Esophagus squamous epithelium (tissue), 5 donors: ENCODE measurements around the gene DMBX1. TPM values are rescaled to one million over a fixed set of nuclear protein-coding genes. Genes with fewer than 3 reads are reported as not detected.
A peak's percentile ranks its signal among the peaks of the same experiment; 100 is the strongest.

ENCODE experiments used
- DNase-seq: peaks from one replicate; lab custom pipeline; 2025; lab: John Stamatoyannopoulos, UW
- H3K27ac ChIP-seq, 4 donors: fragments of 200-600 bp; sonication (generic); one replicate each; pipeline ENCODE4 v1.5.1; 2016 to 2019; ENCODE audit warnings: mild to moderate bottlenecking in 1 of 4
- H3K27me3 ChIP-seq, 4 donors: fragments of 200-600 bp; sonication (generic); 1 replicate in 3 of 4; 2 replicates in 1 of 4; pipeline versions ENCODE4 v1.5.1 to v1.6.0; 2017 to 2021; ENCODE audit warnings: antibody characterized with exemption in 1 of 4
- H3K36me3 ChIP-seq, 3 donors: fragments of 200-600 bp; sonication (generic); one replicate each; pipeline ENCODE4 v1.5.1; 2016 to 2019
- H3K4me1 ChIP-seq, 3 donors: fragments of 200-600 bp; sonication (generic); one replicate each; pipeline ENCODE4 v1.5.1; 2017 to 2019
- H3K4me3 ChIP-seq, 4 donors: fragments of 200-600 bp; sonication (generic); 1 replicate in 3 of 4; 2 replicates in 1 of 4; pipeline ENCODE4 v1.5.1; 2016 to 2019; ENCODE audit warnings: mild to moderate bottlenecking in 2 of 4, moderate library complexity in 1 of 4
- H3K9me3 ChIP-seq, 3 donors: fragments of 200-600 bp; sonication (generic); one replicate each; pipeline ENCODE4 v1.5.1; 2016 to 2019
- CTCF ChIP-seq, 6 experiments: fragments of 450-650 bp in 4 of 6; fragments of 200-600 bp in 2 of 6; sonication (generic) in 2 of 6; IDR thresholded peaks; one replicate each; pipeline ENCODE4 v1.5.1; 2016 to 2019; ENCODE audit warnings: antibody characterized with exemption in 6 of 6, mild to moderate bottlenecking in 4 of 6, moderate library complexity in 4 of 6
- POLR2A ChIP-seq, 4 donors: fragments of 450-650 bp; IDR thresholded peaks; one replicate each; pipeline ENCODE4 v1.6.1; 2017; ENCODE audit warnings: antibody characterized with exemption in 4 of 4, mild to moderate bottlenecking in 4 of 4, moderate library complexity in 3 of 4
- WGBS, 2 donors: methylation state at CpG; one replicate each; pipeline ENCODE4 v1.1.5; 2018; 5-methylcytosine and 5-hydroxymethylcytosine counted together
- intact Hi-C: fragments of 100-400 bp; cut with DNase I; formaldehyde crosslinking; loops from one replicate; pipeline ENCODE4 v1.15.0; 2022
- total RNA-seq, 4 donors: library from RNA; depleted of rRNA; stranded (reverse); fragments of >200 nt; gene quantifications; one replicate each; pipeline ENCODE4 v1.1.0, GENCODE V29; 2016
- donor health status: DM: yes; HTN: yes; CAD: no.

DMBX1 gene
- total RNA-seq, 4 donors from 2014 or later = not detected

GRCh38 chr1:46533179-46533864, 43.7 kb downstream of the DMBX1 start:
- Histone ChIP-seq H3K9me3 (no peaks in the 10 kb centered on the region), H3K4me1 (peaks cover 3 to 34% (median 8%) of the 10 kb centered on the region in 3 donors), H3K4me3 (peak overlapping the region; percentile 22 to 67 (median 42)), H3K36me3 (no peaks in the 10 kb centered on the region), H3K27me3 (peaks cover 0 to 84% (median 0%) of the 10 kb centered on the region in 4 donors), H3K27ac (peak overlapping the region; percentile 52 to 82 (median 70))
- WGBS, 2 donors = 34 to 58% methylated on average over 4 to 7 of the region's 71 CpGs
- TF ChIP-seq CTCF (IDR thresholded peaks at IDR 0.05) (no peak), POLR2A (IDR thresholded peaks at IDR 0.05) (no peak)
- intact Hi-C loops = loop anchor here (10.0 kb wide), 1 partner anchor 191 kb away; no protein-coding TSS in a partner anchor
- no peak for DNase-seq

GRCh38 chr1:46535063-46535462, 45.4 kb downstream of the DMBX1 start:
- Histone ChIP-seq H3K27ac (no peak overlapping the region), H3K9me3 (no peaks in the 10 kb centered on the region), H3K27me3 (peaks cover 0 to 78% (median 0%) of the 10 kb centered on the region in 4 donors), H3K4me1 (peaks cover 3 to 25% (median 8%) of the 10 kb centered on the region in 3 donors), H3K36me3 (no peaks in the 10 kb centered on the region), H3K4me3 (no peak overlapping the region)
- no peak for TF ChIP-seq POLR2A (IDR thresholded peaks at IDR 0.05)
- TF ChIP-seq CTCF (IDR thresholded peaks at IDR 0.05) = peak in 3 of 6 experiments; percentile 10 to 42 (median 16)
- DNase-seq = no peak
- intact Hi-C loops = loop anchor here (10.0 kb wide), 1 partner anchor 190 kb away; no protein-coding TSS in a partner anchor
- 53% methylated on average over 2 of the region's 2 CpGs; no CpG with 5 or more reads in 1 of the 2 donors for WGBS, 2 donors

GRCh38 chr1:46536527-46536926, 46.9 kb downstream of the DMBX1 start:
- H3K4me3 ChIP-seq = no peak overlapping the region
- H3K4me1 ChIP-seq = peaks cover 3 to 14% (median 8%) of the 10 kb centered on the region in 3 donors
- intact Hi-C loops = loop anchor here (10.0 kb wide), 1 partner anchor 188 kb away; no protein-coding TSS in a partner anchor
- peaks cover 0 to 76% (median 0%) of the 10 kb centered on the region in 4 donors for H3K27me3 ChIP-seq
- H3K36me3 ChIP-seq = no peaks in the 10 kb centered on the region
- H3K9me3 ChIP-seq = no peaks in the 10 kb centered on the region
- 86 to 94% methylated on average over 1 of the region's 1 CpG for WGBS, 2 donors
- no peak overlapping the region for H3K27ac ChIP-seq
- TF ChIP-seq POLR2A (IDR thresholded peaks at IDR 0.05) (no peak), CTCF (IDR thresholded peaks at IDR 0.05) (no peak)
- DNase-seq = no peak

GRCh38 chr1:46537651-46538050, 48.0 kb downstream of the DMBX1 start:
- Histone ChIP-seq H3K9me3 (no peaks in the 10 kb centered on the region), H3K4me1 (peaks cover 3 to 11% (median 8%) of the 10 kb centered on the region in 3 donors), H3K27ac (no peak overlapping the region), H3K36me3 (no peaks in the 10 kb centered on the region), H3K27me3 (peaks cover 0 to 76% (median 0%) of the 10 kb centered on the region in 4 donors), H3K4me3 (no peak overlapping the region)
- intact Hi-C loops = loop anchor here (10.0 kb wide), 1 partner anchor 187 kb away; no protein-coding TSS in a partner anchor
- 89 to 92% methylated on average over 1 to 2 of the region's 2 CpGs for WGBS, 2 donors
- TF ChIP-seq POLR2A (IDR thresholded peaks at IDR 0.05) (no peak), CTCF (IDR thresholded peaks at IDR 0.05) (no peak)
- no peak for DNase-seq

- 72% methylated on average over 2 of the region's 2 CpGs; no CpG with 5 or more reads in 1 of the 2 donors for WGBS, 2 donors
- DNase-seq = no peak
- Histone ChIP-seq H3K36me3 (no peaks in the 10 kb centered on the region), H3K4me1 (peaks cover 3 to 8% (median 7%) of the 10 kb centered on the region in 3 donors), H3K27ac (no peak overlapping the region), H3K9me3 (no peaks in the 10 kb centered on the region), H3K4me3 (no peak overlapping the region), H3K27me3 (peaks cover 0 to 78% (median under 1%) of the 10 kb centered on the region in 4 donors)
- intact Hi-C loops = loop anchor here (10.0 kb wide), 1 partner anchor 187 kb away; no protein-coding TSS in a partner anchor
- TF ChIP-seq CTCF (IDR thresholded peaks at IDR 0.05) = no peak
- TF ChIP-seq POLR2A (IDR thresholded peaks at IDR 0.05) = no peak
These were observed 48.5 kb downstream of the DMBX1 start for GRCh38 chr1:46538147-46538546.
